ENCODE data around the gene IMP3. TPM values are rescaled to one million over a fixed set of nuclear protein-coding genes. Genes with fewer than 3 reads are reported as not detected.

Gene IMP3
- total and polyA plus RNA-seq, 9 of the 15 experiments (the other 6 are each of a cell fraction or from before 2014, with no cell fraction given) = 14.5 to 160 (median 74.4) TPM

DNA sequence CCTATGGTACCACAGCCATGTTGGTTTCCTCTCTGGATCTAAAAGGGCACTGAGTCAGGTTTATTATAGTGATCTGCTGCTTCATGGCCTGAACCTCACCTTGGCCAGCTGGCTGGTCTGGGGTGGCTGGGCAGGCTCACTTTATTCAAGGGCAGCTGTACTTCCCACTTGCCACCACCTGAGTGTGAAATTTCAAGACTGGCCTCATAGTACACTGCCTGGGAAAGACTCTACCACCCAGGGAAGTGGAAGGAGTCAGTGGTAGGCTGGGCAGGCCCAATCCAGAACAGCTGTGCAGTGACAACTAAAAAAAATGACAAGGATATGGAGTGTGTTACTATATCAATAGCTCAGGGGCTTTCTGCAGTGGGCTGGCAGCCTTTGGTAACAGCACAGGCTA lies 23.3 kb downstream of the IMP3 start:
- Histone ChIP-seq H3K79me2 (ENCODE audit: control insufficient read depth, insufficient read depth, low read length) (no peaks in the 10 kb centered on the region), H3K27me3 (ENCODE audit: control insufficient read depth in 2 of 2, insufficient read depth in 2 of 2, low read length in 2 of 2) (no peaks in the 10 kb centered on the region), H4K20me1 (replicated peaks; ENCODE audit: control insufficient read depth, insufficient read depth, low read length) (no peaks in the 10 kb centered on the region), H3K9me1 (ENCODE audit: control insufficient read depth, insufficient read depth, low read length) (no peaks in the 10 kb centered on the region), H3K4me3 (no peak overlapping the region), H3K9ac (ENCODE audit: insufficient read depth in 1 of 2, low read depth in 2 of 2, low read length in 2 of 2) (no peak overlapping the region), H3K9me3 (replicated peaks; ENCODE audit: control insufficient read depth, insufficient read depth, low read depth, low read length) (no peaks in the 10 kb centered on the region), H3K36me3 (ENCODE audit: control insufficient read depth, insufficient read depth, low read length) (peaks cover 73% of the 10 kb centered on the region), H2AFZ (ENCODE audit: low read depth, low read length) (no peak overlapping the region), H3K4me2 (ENCODE audit: insufficient read depth, low read length) (no peak overlapping the region), H3K4me1 (replicated peaks in 1 of 2; ENCODE audit: control insufficient read depth in 2 of 2, insufficient read depth in 2 of 2, low read length in 2 of 2) (no peaks in the 10 kb centered on the region), H3K27ac (ENCODE audit: extremely low read depth, low read depth, low read length) (no peak overlapping the region)
- in situ Hi-C loops (cut with MboI) (no loop called here), intact Hi-C loops (cut with micrococcal nuclease) (no loop called here)
- POLR2A ChIA-PET = interaction anchor here (1.3 kb wide), 1 partner anchor 9 kb away, joined by 3 read pairs; no protein-coding TSS in a partner anchor
- no peak for ATAC-seq
- no TSS peak for BruUV-seq (replicated peaks)
- DNase-seq (ENCODE audit: extremely low read depth in 1 of 4, low spot score in 3 of 4) = no peak
- no peak for FAIRE-seq
- TF ChIP-seq POLR3A (IDR thresholded peaks at IDR 0.05; ENCODE audit: borderline replicate concordance, extremely low read depth, insufficient read depth, insufficient read length) = no peak
- no peak for TF ChIP-seq KLF10 (CRISPR knock-in tag; IDR thresholded peaks at IDR 0.05)
- TF ChIP-seq RAD51 (IDR thresholded peaks at IDR 0.05; ENCODE audit: borderline replicate concordance, low read depth) = no peak
- TF ChIP-seq, protein P1, sequence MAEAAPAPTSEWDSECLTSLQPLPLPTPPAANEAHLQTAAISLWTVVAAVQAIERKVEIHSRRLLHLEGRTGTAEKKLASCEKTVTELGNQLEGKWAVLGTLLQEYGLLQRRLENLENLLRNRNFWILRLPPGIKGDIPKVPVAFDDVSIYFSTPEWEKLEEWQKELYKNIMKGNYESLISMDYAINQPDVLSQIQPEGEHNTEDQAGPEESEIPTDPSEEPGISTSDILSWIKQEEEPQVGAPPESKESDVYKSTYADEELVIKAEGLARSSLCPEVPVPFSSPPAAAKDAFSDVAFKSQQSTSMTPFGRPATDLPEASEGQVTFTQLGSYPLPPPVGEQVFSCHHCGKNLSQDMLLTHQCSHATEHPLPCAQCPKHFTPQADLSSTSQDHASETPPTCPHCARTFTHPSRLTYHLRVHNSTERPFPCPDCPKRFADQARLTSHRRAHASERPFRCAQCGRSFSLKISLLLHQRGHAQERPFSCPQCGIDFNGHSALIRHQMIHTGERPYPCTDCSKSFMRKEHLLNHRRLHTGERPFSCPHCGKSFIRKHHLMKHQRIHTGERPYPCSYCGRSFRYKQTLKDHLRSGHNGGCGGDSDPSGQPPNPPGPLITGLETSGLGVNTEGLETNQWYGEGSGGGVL (CRISPR knock-in tag; IDR thresholded peaks at IDR 0.05) = no peak
- TF ChIP-seq ZNF431 (CRISPR knock-in tag; IDR thresholded peaks at IDR 0.05) = no peak
- CTCF ChIA-PET (ENCODE audit: low intra/inter-chr PET ratio) = no interaction called here
